AG09319 (cell line): ENCODE results near the gene PRM1.
A peak's percentile ranks its signal among the peaks of the same experiment; 100 is the strongest.

ENCODE experiments used
- DNase-seq: peaks from one replicate; pipeline ENCODE4 v3.0.0-alpha.2; 2010; ENCODE audit warnings: low read depth; ENCODE audit errors: extremely low read depth
- CTCF ChIP-seq: IDR thresholded peaks from 2 replicates; pipeline ENCODE4 v1.5.1; 2011; ENCODE audit warnings: low read depth, mild to moderate bottlenecking, inconsistent platforms, low read length, moderate library complexity

PRM1 gene

GRCh38 chr16:11280616-11281522, at the start of gene PRM1:
Gene PRM1 (minus strand): TSS chr16:11281330. CDS start chr16:11281238, 92 bp downstream.
- no peak for DNase-seq
- TF ChIP-seq CTCF = no peak

GRCh38 chr16:11330526-11331237, 49.6 kb upstream of the PRM1 start:
- DNase-seq = no peak
- no peak for TF ChIP-seq CTCF

- no peak for DNase-seq
- no peak for TF ChIP-seq CTCF
Measured at GRCh38 chr16:11329891-11330290, 48.8 kb upstream of the PRM1 start.

GRCh38 chr16:11329071-11329491, 48.0 kb upstream of the PRM1 start:
- no peak for DNase-seq
- TF ChIP-seq CTCF = no peak

GRCh38 chr16:11328172-11329070, 47.3 kb upstream of the PRM1 start:
- TF ChIP-seq CTCF = no peak; the same call in 1 of the 2 replicates
- peak; percentile 80 for DNase-seq

GRCh38 chr16:11327277-11328171, 46.4 kb upstream of the PRM1 start:
- DNase-seq = no peak
- TF ChIP-seq CTCF = no peak
